Measurements from ENCODE around the gene TCFL5.

Gene TCFL5

DNA sequence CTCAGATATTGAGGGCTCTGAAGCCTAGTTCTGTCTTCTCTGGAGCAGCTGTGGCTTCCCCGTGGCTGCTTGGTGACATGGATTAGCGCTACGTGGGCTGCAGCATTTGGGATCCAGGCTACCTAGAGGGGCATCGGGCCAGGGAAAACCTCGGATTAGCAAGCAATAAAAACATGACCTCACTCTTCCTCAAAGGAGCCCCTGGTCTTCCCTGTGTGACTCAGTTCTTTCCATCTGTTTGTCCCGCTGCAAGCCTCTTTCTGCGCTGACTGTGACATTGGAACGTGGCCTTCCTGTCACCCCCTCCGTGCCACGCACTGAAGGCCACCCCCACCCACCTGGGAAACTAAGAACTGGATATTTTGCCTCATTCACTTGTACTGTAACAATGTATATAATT lies 61.7 kb downstream of the TCFL5 start:
- no peak overlapping the region for H3K4me3 ChIP-seq (ENCODE audit: low read depth, low read length)
- TF ChIP-seq, protein P1, sequence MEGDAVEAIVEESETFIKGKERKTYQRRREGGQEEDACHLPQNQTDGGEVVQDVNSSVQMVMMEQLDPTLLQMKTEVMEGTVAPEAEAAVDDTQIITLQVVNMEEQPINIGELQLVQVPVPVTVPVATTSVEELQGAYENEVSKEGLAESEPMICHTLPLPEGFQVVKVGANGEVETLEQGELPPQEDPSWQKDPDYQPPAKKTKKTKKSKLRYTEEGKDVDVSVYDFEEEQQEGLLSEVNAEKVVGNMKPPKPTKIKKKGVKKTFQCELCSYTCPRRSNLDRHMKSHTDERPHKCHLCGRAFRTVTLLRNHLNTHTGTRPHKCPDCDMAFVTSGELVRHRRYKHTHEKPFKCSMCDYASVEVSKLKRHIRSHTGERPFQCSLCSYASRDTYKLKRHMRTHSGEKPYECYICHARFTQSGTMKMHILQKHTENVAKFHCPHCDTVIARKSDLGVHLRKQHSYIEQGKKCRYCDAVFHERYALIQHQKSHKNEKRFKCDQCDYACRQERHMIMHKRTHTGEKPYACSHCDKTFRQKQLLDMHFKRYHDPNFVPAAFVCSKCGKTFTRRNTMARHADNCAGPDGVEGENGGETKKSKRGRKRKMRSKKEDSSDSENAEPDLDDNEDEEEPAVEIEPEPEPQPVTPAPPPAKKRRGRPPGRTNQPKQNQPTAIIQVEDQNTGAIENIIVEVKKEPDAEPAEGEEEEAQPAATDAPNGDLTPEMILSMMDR (IDR thresholded peaks at IDR 0.05; ENCODE audit: insufficient read depth, low read depth, low read length, missing control alignments): no peak
- DNase-seq (ENCODE audit: low read depth): no peak

- no peak for DNase-seq (ENCODE audit: low read depth)
- TF ChIP-seq, protein P1 (IDR thresholded peaks at IDR 0.05; ENCODE audit: insufficient read depth, low read depth, low read length, missing control alignments): no peak
- no peak overlapping the region for H3K4me3 ChIP-seq (ENCODE audit: low read depth, low read length)
Measured at GRCh38 chr20:62799459-62799858, 62.2 kb downstream of the TCFL5 start.

- TF ChIP-seq, protein P1 (IDR thresholded peaks at IDR 0.05; ENCODE audit: insufficient read depth, low read depth, low read length, missing control alignments): no peak
- no peak for DNase-seq (ENCODE audit: low read depth)
- no peak overlapping the region for H3K4me3 ChIP-seq (ENCODE audit: low read depth, low read length)
Measured at GRCh38 chr20:62799036-62799435, 62.6 kb downstream of the TCFL5 start.

DNA sequence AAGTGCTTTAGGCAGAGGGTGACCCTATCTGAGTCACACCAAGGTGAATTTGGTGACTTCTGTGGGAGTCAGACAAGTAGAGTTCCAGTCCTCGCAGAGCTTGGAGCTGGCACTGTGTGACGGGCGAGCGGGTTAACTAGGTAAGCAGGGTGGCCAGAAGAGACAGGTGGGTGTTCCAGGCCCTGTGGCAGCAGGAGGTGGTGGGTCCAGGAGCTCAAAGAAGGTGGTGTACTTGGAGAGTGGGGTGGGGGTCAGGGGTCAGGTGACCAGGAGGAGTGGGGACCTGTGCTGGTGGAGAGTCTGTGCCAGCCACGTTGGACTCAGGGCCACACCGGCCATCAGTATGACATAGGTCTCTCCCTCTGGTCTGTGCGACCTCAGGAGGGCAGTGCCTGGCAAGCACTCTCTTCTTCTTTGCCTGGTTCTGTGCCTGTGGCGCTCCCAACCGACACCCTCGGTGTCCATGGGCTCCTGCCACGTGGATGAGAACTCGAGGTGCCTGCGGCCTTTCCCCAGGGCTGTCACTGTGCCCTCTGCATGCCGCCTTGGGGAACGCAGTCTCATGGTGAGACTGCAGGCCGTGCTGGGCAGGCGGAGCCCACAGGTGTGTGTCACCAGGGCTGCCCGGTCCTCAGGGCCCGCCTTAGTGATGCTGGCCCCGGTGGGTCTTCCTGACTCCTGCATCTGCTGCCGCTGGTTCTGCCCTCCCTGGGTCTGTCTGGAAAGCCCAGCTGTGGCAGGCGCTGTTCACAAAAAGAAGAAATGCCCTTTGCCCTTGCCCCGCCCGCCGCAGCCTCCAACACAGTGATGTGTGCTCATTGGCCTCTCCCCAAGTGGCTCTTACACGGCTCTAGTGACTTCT lies 63.7 kb downstream of the TCFL5 start:
- no peak overlapping the region for H3K4me3 ChIP-seq (ENCODE audit: low read depth, low read length)
- TF ChIP-seq, protein P1 (IDR thresholded peaks at IDR 0.05; ENCODE audit: insufficient read depth, low read depth, low read length, missing control alignments): no peak
- DNase-seq (ENCODE audit: low read depth): no peak

DNA sequence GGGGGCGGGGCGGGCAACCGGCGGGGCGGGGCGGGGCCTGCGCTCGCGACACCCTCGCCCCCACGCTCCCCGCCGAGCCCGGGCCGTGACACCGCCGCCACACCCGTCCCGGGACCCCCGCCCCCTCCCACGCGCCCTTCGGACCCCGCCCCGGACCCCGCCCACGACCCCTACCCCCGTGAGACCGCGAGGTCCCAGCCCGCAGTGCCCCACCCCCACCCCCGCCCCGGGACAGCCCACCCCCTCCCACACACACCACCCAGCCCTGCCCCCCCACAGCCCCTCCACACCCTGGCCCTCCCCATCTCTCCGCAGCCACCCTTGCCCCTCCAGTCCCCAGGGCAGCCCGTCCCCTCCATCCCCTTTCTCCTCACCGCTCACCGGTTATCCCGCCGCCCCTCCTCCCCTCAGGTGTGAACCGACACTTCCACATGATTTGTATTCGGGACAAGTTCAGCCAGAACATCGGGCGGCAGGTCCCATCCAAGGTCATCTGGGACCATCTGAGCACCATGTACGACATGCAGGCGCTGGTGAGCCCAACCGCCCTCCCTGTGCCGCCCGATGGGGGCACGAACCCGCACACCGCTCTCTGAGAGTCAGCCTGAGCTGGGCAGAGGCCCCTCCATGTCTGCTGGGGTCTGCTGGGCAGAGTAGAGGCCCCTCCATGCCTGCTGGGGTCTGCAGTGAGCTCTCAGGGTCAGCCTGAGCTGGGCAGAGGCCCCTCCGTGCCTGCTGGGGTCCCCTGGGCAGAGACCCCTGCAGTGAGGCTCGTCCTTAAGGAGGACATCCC lies 64.7 kb downstream of the TCFL5 start:
- DNase-seq (ENCODE audit: low read depth): no peak
- TF ChIP-seq, protein P1 (IDR thresholded peaks at IDR 0.05; ENCODE audit: insufficient read depth, low read depth, low read length, missing control alignments): no peak
- H3K4me3 ChIP-seq (ENCODE audit: low read depth, low read length): peak overlapping the region; percentile 54

- TF ChIP-seq, protein P1 (IDR thresholded peaks at IDR 0.05; ENCODE audit: insufficient read depth, low read depth, low read length, missing control alignments): no peak
- DNase-seq (ENCODE audit: low read depth): peak; percentile 74
- peak overlapping the region; percentile 71 for H3K4me3 ChIP-seq (ENCODE audit: low read depth, low read length)
Measured at GRCh38 chr20:62795023-62795761, 66.4 kb downstream of the TCFL5 start.

Data from GM12865 (cell line).